ENCODE results near the gene AP2A2. TPM values are rescaled to one million over a fixed set of nuclear protein-coding genes. Genes with fewer than 3 reads are reported as not detected.

The AP2A2 gene
- total RNA-seq, 4 donors from 2014 or later, result 45.4 to 107 (median 76.8) TPM

- no peaks in the 10 kb centered on the region for H3K27me3 ChIP-seq
- peaks cover 61% of the 10 kb centered on the region for H3K36me3 ChIP-seq
- H3K9me3 ChIP-seq, result no peaks in the 10 kb centered on the region
- 83% methylated on average over 10 of the region's 17 CpGs for WGBS
- no peak overlapping the region for H3K4me3 ChIP-seq
- H3K4me1 ChIP-seq, result no peaks in the 10 kb centered on the region
- no peak overlapping the region for H3K27ac ChIP-seq
- no peak for TF ChIP-seq POLR2A (IDR thresholded peaks at IDR 0.05)
- no peak for TF ChIP-seq CTCF (IDR thresholded peaks at IDR 0.05)
- no peak for TF ChIP-seq EP300 (IDR thresholded peaks at IDR 0.05)
- TF ChIP-seq POLR2AphosphoS5 (IDR thresholded peaks at IDR 0.05), result no peak
- no peak for DNase-seq (ENCODE audit: low spot score in 2 of 2)
Observed at GRCh38 chr11:1012291-1012690, 86.6 kb downstream of the AP2A2 start.

GRCh38 chr11:1012740-1013630, 87.3 kb downstream of the AP2A2 start:
- Histone ChIP-seq H3K27ac (no peak overlapping the region), H3K4me3 (no peak overlapping the region), H3K27me3 (no peaks in the 10 kb centered on the region), H3K36me3 (peaks cover 54% of the 10 kb centered on the region), H3K4me1 (no peaks in the 10 kb centered on the region), H3K9me3 (no peaks in the 10 kb centered on the region)
- WGBS, result 80% methylated on average over 20 of the region's 28 CpGs
- no peak for DNase-seq (ENCODE audit: low spot score in 2 of 2)
- TF ChIP-seq POLR2A (IDR thresholded peaks at IDR 0.05) (no peak), CTCF (IDR thresholded peaks at IDR 0.05) (no peak), EP300 (IDR thresholded peaks at IDR 0.05) (no peak), POLR2AphosphoS5 (IDR thresholded peaks at IDR 0.05) (no peak)

GRCh38 chr11:1013631-1013935, 87.9 kb downstream of the AP2A2 start:
- no peak overlapping the region for H3K27ac ChIP-seq
- H3K9me3 ChIP-seq, result no peaks in the 10 kb centered on the region
- H3K27me3 ChIP-seq, result no peaks in the 10 kb centered on the region
- 100% methylated on average over 3 of the region's 12 CpGs for WGBS
- no peak overlapping the region for H3K4me3 ChIP-seq
- peaks cover 48% of the 10 kb centered on the region for H3K36me3 ChIP-seq
- no peak for DNase-seq (ENCODE audit: low spot score in 2 of 2)
- TF ChIP-seq CTCF (IDR thresholded peaks at IDR 0.05) (no peak), POLR2AphosphoS5 (IDR thresholded peaks at IDR 0.05) (no peak), POLR2A (IDR thresholded peaks at IDR 0.05) (no peak), EP300 (IDR thresholded peaks at IDR 0.05) (no peak)
- H3K4me1 ChIP-seq, result no peaks in the 10 kb centered on the region

GRCh38 chr11:1014276-1014675, 88.6 kb downstream of the AP2A2 start:
- H3K9me3 ChIP-seq, result no peaks in the 10 kb centered on the region
- 92% methylated on average over 8 of the region's 14 CpGs for WGBS
- H3K27me3 ChIP-seq, result no peaks in the 10 kb centered on the region
- H3K27ac ChIP-seq, result no peak overlapping the region
- H3K4me3 ChIP-seq, result no peak overlapping the region
- TF ChIP-seq EP300 (IDR thresholded peaks at IDR 0.05) (no peak), CTCF (IDR thresholded peaks at IDR 0.05) (no peak), POLR2AphosphoS5 (IDR thresholded peaks at IDR 0.05) (no peak), POLR2A (IDR thresholded peaks at IDR 0.05) (no peak)
- no peaks in the 10 kb centered on the region for H3K4me1 ChIP-seq
- no peak for DNase-seq (ENCODE audit: low spot score in 2 of 2)
- H3K36me3 ChIP-seq, result peaks cover 41% of the 10 kb centered on the region

GRCh38 chr11:1015064-1015463, 89.4 kb downstream of the AP2A2 start:
- H3K27ac ChIP-seq, result no peak overlapping the region
- TF ChIP-seq EP300 (IDR thresholded peaks at IDR 0.05) (no peak), POLR2AphosphoS5 (IDR thresholded peaks at IDR 0.05) (no peak), CTCF (IDR thresholded peaks at IDR 0.05) (no peak), POLR2A (IDR thresholded peaks at IDR 0.05) (no peak)
- no peaks in the 10 kb centered on the region for H3K27me3 ChIP-seq
- H3K4me3 ChIP-seq, result no peak overlapping the region
- H3K4me1 ChIP-seq, result no peaks in the 10 kb centered on the region
- no peaks in the 10 kb centered on the region for H3K9me3 ChIP-seq
- no peak for DNase-seq (ENCODE audit: low spot score in 2 of 2)
- WGBS, result 100% methylated on average over 2 of the region's 7 CpGs
- peaks cover 33% of the 10 kb centered on the region for H3K36me3 ChIP-seq
